Calu3 (cell line): ENCODE measurements around the gene LIPA. TPM values are rescaled to one million over a fixed set of nuclear protein-coding genes. Genes with fewer than 3 reads are reported as not detected.

Source experiments
- BruUV-seq: library from RNA; stranded (reverse); fragments of 400-500 nt; replicated peaks from 2 replicates; lab custom pipeline; 2021; lab: Mats Ljungman, UMichigan
- CTCF ChIA-PET: fragments of 300-600 bp; sonication (Branson Sonifier 250); formaldehyde crosslinking; loops from one replicate; lab custom pipeline; 2022; ENCODE audit warnings: antibody characterized with exemption; lab: Charles Lee
- DNase-seq: peaks from one replicate; pipeline ENCODE4 v3.0.0; 2022
- H3K27ac Mint-ChIP-seq: one replicate; pipeline ENCODE4 v1.8.0; 2022; ENCODE audit warnings: mixed read lengths; ENCODE audit not compliant: unreplicated experiment
- H3K27me3 Mint-ChIP-seq: one replicate; pipeline ENCODE4 v1.8.0; 2022; ENCODE audit warnings: mixed read lengths; ENCODE audit not compliant: unreplicated experiment
- H3K36me3 Mint-ChIP-seq: one replicate; pipeline ENCODE4 v1.8.0; 2022; ENCODE audit warnings: mild to moderate bottlenecking, moderate library complexity, mixed read lengths; ENCODE audit not compliant: insufficient read depth, unreplicated experiment
- H3K4me1 Mint-ChIP-seq: one replicate; pipeline ENCODE4 v1.8.0; 2022; ENCODE audit warnings: mild to moderate bottlenecking, low read depth, mixed read lengths; ENCODE audit not compliant: unreplicated experiment
- H3K4me3 Mint-ChIP-seq: one replicate; pipeline ENCODE4 v1.8.0; 2022; ENCODE audit warnings: mild to moderate bottlenecking, low read depth, moderate library complexity, mixed read lengths; ENCODE audit not compliant: unreplicated experiment
- H3K9me3 Mint-ChIP-seq: one replicate; pipeline ENCODE4 v1.8.0; 2022; ENCODE audit warnings: low read depth, mixed read lengths; ENCODE audit not compliant: unreplicated experiment
- intact Hi-C: fragments of 100-400 bp; cut with micrococcal nuclease; formaldehyde crosslinking; loops from one replicate; pipeline ENCODE4 v1.10.0; 2022; ENCODE audit not compliant: unreplicated experiment
- total RNA-seq: library from RNA; stranded (reverse); gene quantifications from 2 replicates; pipeline ENCODE4 v1.2.3, GENCODE V29; 2022
- TF ChIP-seq, protein P1 (sequence below): fragments of 200-600 bp; IDR thresholded peaks from one replicate; pipeline ENCODE4 v1.8.0; 2022; ENCODE audit warnings: antibody characterized with exemption; ENCODE audit not compliant: unreplicated experiment

LIPA gene
- total RNA-seq, 1 experiment from 2014 or later: 66.7 TPM

DNA sequence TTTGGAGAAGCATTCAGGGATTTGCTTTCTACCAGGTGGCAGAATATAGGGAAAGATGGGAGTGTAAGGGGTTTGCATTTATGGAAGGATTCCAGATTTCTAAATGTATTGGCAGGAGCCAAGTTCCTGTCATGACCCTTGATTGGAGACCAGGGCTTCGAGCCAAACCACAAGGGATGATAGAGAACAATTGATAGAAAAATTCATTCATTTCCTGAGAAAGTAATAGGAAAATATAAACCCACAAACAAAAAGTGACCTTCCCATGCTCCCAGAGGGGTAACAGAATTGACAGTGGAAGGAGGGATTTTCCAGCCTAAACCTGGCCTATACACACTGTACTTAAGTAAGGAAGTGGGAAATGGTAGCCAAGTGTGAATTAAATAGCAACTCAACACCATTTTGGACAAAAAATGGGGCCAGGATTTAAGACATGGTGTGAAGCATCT lies 27.9 kb upstream of the LIPA start:
- no peaks in the 10 kb centered on the region for H3K27me3 Mint-ChIP-seq
- CTCF ChIA-PET: interaction anchor here (1.9 kb wide), 1 partner anchor 90 kb away, joined by 6 read pairs; no protein-coding TSS in a partner anchor
- H3K27ac Mint-ChIP-seq: peak overlapping the region; percentile 44
- TF ChIP-seq, protein P1, sequence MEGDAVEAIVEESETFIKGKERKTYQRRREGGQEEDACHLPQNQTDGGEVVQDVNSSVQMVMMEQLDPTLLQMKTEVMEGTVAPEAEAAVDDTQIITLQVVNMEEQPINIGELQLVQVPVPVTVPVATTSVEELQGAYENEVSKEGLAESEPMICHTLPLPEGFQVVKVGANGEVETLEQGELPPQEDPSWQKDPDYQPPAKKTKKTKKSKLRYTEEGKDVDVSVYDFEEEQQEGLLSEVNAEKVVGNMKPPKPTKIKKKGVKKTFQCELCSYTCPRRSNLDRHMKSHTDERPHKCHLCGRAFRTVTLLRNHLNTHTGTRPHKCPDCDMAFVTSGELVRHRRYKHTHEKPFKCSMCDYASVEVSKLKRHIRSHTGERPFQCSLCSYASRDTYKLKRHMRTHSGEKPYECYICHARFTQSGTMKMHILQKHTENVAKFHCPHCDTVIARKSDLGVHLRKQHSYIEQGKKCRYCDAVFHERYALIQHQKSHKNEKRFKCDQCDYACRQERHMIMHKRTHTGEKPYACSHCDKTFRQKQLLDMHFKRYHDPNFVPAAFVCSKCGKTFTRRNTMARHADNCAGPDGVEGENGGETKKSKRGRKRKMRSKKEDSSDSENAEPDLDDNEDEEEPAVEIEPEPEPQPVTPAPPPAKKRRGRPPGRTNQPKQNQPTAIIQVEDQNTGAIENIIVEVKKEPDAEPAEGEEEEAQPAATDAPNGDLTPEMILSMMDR: no peak
- peak; percentile 51 for DNase-seq
- H3K36me3 Mint-ChIP-seq: peaks cover 5% of the 10 kb centered on the region
- intact Hi-C loops: loop anchor here (2.0 kb wide), 2 partner anchors 21 to 71 kb away; no protein-coding TSS in a partner anchor
- H3K4me1 Mint-ChIP-seq: peaks cover 73% of the 10 kb centered on the region
- BruUV-seq: no TSS peak
- no peaks in the 10 kb centered on the region for H3K9me3 Mint-ChIP-seq
- H3K4me3 Mint-ChIP-seq: peak overlapping the region; percentile 2

DNA sequence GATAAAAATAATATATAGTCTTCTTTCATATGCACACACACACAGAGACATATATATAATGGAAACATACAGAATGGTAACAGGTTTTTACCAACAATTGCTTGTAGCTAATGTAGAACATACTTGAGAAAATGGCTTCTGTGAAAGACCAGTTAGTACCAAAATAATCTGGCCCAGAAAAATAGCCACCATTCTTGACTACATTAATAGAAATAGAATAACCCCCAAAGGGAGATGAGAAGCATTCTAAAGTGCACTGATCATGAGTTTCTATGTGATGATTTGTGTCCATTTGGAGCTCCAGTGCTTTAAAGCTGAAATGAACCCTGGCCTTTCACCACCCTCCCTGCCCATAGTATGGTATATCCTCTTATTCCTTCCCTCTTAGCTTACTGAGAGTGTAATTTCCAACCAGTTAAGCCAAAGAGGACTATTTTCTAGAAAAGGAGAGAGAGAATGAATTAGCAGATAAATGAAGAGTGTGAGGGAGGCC lies 27.4 kb upstream of the LIPA start:
- Mint-ChIP-seq H3K36me3 (peaks cover 5% of the 10 kb centered on the region), H3K27me3 (no peaks in the 10 kb centered on the region), H3K4me1 (peaks cover 73% of the 10 kb centered on the region), H3K4me3 (peak overlapping the region; percentile 2), H3K9me3 (no peaks in the 10 kb centered on the region), H3K27ac (peak overlapping the region; percentile 44)
- CTCF ChIA-PET: interaction anchor here (1.2 to 1.9 kb wide), 3 partner anchors 53 to 91 kb away, joined by 4 to 13 read pairs (median 6); no protein-coding TSS in a partner anchor
- TF ChIP-seq, protein P1: no peak
- intact Hi-C loops: loop anchor here (2.0 kb wide), 2 partner anchors 22 to 72 kb away; no protein-coding TSS in a partner anchor
- BruUV-seq: no TSS peak
- no peak for DNase-seq

DNA sequence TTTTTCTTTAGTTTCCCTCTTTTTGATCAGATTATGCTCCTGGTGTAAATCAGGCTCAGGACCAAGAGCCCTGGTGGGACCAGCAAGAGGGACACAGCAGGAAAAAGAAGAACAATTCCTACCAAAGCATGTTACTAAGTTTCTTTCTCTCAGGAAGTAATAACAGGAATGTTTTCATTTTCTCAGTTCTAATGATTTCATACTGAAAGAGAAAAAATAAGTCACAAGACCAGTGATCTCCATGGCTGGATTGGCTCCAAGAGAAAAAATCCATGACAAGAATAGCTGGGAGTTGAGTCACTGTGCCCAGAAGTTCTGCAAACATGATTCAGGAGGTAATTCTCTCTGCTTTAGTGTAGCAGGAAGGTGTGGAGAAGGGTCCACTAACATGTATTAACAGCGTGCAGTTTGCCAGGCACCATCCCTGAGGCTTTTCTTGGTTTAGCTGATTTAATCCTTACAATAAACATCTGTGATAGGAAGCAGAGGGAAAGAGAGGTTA lies 26.5 kb upstream of the LIPA start:
- TF ChIP-seq, protein P1: no peak
- CTCF ChIA-PET: interaction anchor here (0.7 to 1.9 kb wide), 4 partner anchors 8 to 92 kb away, joined by 3 to 13 read pairs (median 5); no protein-coding TSS in a partner anchor
- H3K36me3 Mint-ChIP-seq: peaks cover 5% of the 10 kb centered on the region
- peak overlapping the region; percentile 54 for H3K4me3 Mint-ChIP-seq
- no TSS peak for BruUV-seq
- H3K9me3 Mint-ChIP-seq: no peaks in the 10 kb centered on the region
- DNase-seq: peak; percentile 71
- no peaks in the 10 kb centered on the region for H3K27me3 Mint-ChIP-seq
- intact Hi-C loops: loop anchor here (2.0 kb wide), 2 partner anchors 23 to 73 kb away; no protein-coding TSS in a partner anchor
- peaks cover 70% of the 10 kb centered on the region for H3K4me1 Mint-ChIP-seq
- peak overlapping the region; percentile 97 for H3K27ac Mint-ChIP-seq

DNA sequence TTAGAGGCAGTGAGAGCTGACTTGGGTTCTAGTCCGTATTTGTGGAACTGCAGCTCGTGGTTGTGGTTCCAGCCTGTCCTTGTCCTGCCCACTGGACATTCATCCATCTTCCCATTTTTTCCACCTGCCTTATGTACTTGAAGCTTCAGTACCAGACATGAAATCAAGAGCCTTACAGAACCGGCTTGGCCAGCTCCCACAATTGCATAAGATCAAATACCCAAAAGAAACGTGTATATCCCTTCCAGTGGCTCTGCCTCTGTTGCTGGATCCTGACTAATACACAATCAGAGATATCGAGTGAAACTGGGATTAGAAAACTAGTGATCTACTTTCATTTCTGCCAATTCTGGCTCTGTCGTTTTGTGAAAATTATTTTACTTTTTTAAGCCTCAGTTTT lies 23.8 kb upstream of the LIPA start:
- H3K4me3 Mint-ChIP-seq: no peak overlapping the region
- no peaks in the 10 kb centered on the region for H3K27me3 Mint-ChIP-seq
- TF ChIP-seq, protein P1: no peak
- intact Hi-C loops: no loop called here
- H3K4me1 Mint-ChIP-seq: peaks cover 66% of the 10 kb centered on the region
- peak; percentile 44 for DNase-seq
- H3K27ac Mint-ChIP-seq: peak overlapping the region; percentile 87
- BruUV-seq: no TSS peak
- no peaks in the 10 kb centered on the region for H3K9me3 Mint-ChIP-seq
- H3K36me3 Mint-ChIP-seq: peaks cover 5% of the 10 kb centered on the region
- CTCF ChIA-PET: interaction anchor here (1.1 kb wide), 1 partner anchor 10 kb away, joined by 4 read pairs; no protein-coding TSS in a partner anchor
